ENCODE measurements around the gene PLXNA1.

PLXNA1 gene

DNA sequence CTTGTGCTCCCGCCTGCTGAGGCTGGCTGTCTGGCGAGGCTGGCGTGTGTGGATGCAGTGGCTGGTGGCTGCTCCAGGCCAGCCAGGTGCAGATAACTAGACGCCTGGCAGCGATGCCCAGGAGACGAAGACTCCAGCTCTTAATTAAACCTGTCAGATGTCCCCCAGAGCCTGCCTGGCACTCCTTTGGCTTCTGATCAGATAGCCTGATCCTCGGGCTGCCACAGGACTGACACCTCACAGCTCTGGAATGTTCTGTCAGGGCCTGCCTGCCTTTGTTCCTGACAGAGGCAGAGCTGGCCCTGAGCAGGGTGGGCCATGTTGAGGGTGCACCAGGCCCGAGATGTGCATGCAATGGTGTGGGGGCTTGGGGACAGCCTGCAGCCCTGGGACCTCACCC lies 36.5 kb downstream of the PLXNA1 start:
- peak; percentile 63 for DNase-seq (ENCODE audit: low read depth)

DNA sequence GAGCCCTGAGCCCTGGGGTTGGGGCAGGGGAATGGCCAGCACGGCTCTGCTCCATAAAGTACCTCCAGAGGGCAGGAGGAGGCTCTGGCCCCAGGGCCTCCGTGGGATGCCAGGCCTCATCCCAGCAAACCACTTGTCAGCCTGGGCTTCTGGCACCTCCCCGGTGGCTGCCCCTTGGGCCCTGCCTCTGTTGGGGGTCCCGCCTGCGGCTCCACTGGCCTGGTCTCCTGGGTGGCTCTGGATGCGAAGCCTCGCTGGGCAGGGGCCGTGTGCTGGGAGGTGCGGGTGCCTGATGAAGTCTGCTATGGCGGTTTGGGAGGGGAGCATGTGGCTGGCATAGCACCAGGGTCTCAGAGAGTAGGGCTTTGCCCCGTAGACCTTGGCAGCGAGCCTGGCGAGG lies 37.6 kb downstream of the PLXNA1 start:
- DNase-seq (ENCODE audit: low read depth) = no peak

DNA sequence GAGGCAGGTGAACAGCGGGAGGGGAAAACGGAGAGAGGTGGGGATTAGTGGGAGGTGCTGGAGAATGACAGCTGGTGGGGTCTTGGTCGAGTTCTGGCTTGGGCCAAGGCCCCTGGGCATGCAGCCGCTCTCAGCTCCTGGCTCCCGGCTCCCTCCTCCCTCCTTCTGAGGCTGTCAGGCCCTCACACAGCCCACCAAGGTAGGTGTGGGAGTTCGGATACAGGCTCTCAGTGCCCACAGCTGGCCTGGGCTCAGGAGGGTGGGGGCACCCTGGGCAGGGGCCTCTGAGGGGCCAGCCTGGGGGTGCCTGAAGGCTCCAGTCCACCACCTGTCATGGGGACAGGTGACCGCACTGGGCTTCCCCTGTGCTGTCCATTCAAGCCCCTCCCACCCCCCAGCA lies 39.9 kb downstream of the PLXNA1 start:
- no peak for DNase-seq (ENCODE audit: low read depth)

DNA sequence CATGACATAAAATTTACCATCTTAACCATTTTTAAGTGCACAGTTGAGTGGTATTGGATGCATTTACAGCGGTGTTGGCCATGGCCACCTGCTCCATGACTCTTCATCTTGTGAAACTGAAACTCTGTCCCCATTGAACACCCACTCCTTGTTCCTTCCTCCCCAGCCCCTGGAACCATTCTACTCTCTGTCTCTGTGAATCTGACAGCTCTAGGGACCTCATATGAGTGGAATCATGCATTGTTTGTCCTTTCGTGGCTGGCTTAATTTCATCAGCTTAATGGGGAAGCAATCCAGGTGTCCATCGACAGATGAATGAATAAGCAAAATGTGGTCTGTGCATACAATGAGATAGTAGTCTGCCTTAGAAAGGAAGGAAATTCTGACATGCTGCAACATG lies 42.5 kb downstream of the PLXNA1 start:
- no peak for DNase-seq (ENCODE audit: low read depth)

DNA sequence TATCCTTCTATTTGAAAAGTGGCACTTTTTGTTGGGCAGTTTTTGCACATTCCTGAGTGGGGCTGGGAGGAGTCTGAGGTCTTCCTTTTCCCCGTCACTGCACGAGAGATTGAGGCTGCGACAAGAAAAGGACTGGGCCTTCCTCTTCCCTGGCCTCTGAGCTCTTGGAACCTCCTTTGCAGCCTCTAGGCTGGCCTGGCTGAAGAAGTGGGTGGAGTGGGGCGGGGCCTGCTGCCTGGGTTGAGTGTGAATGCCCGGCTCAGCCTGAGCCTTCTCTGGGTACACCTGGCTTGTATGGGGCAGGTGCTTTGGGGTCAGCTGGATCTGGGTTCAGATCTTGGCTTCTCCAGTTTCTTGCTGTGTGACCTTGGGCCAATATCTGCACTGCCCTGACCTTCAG lies 43.1 kb downstream of the PLXNA1 start:
- no peak for DNase-seq (ENCODE audit: low read depth)

DNA sequence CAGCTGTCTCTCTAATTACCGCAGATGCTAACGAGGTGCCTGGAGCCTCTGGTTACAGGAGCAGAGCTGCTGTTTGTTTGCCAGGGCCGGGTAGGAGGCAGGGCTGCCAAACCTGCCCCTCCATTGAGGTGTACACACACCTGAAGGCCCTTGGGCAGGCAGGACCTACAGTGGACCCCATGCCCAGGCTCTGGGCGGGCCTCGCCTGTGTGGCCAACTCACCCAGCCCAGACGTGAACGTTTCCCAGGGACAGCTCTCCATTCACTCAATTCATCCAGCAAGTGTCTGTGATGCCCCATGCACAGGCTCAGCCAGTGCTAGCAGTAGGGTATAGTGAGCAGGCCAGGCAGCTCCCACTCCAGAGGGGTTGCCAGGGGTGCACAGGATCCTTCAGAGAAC lies 43.7 kb downstream of the PLXNA1 start:
- no peak for DNase-seq (ENCODE audit: low read depth)

DNA sequence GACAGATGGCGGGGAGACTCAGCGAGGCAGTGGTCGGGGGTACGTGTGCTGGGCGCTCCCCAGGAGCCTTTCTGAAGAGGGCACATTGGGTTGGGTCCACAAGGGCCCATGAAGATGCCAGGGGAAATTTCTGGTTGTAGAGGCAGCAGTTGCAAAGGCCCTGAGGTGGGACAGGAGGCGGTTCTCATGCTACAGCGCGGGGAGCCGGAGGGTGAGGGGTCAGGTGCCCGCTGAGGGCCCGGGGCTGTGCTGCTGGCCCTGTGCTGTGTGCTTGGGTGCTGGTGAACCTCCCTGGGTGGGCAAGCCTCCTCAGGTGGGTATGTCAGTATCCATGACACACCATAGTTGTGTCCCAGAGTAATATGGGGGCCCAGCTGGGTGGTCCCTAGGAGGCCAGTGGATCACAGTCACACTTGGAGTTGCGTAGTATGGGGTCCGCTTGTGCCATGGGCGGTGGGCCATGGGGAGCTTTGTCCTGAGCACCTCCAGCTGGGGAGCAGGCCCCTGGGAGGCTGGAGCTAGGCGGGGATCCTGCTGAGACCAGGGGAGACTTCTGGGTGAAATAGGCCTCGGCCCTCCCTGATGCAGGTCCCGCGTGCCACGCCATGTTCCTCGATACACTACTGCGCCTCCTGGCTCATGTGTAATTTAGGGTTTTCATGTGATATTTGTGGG lies 44.3 kb downstream of the PLXNA1 start:
- no peak for DNase-seq (ENCODE audit: low read depth)

DNA sequence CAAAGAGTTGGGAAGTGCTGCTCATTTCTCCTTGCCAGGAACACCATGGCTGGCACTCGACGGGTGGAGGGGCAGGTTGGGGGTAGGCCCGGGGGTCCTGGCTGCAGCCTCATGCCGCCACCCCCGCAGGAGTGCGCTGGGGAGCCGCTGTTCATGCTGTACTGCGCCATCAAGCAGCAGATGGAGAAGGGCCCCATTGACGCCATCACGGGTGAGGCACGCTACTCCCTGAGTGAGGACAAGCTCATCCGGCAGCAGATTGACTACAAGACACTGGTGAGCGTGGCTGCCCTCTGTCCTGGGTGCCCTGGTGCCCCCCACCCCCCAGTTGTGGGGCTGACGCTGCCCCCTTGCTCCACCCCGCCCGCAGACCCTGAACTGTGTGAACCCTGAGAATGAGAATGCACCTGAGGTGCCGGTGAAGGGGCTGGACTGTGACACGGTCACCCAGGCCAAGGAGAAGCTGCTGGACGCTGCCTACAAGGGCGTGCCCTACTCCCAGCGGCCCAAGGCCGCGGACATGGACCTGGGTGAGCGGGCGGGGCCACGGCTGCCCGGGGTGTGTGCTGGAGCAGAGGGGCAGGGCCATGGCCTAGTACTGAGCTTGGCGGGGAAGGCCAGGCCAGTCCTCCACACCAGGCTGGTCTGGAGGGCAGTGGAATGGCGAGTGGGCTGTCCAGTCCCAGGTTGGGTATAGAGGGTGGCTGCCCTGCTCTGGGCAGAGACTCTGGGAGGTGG lies 45.1 kb downstream of the PLXNA1 start:
- DNase-seq (ENCODE audit: low read depth) = no peak

DNA sequence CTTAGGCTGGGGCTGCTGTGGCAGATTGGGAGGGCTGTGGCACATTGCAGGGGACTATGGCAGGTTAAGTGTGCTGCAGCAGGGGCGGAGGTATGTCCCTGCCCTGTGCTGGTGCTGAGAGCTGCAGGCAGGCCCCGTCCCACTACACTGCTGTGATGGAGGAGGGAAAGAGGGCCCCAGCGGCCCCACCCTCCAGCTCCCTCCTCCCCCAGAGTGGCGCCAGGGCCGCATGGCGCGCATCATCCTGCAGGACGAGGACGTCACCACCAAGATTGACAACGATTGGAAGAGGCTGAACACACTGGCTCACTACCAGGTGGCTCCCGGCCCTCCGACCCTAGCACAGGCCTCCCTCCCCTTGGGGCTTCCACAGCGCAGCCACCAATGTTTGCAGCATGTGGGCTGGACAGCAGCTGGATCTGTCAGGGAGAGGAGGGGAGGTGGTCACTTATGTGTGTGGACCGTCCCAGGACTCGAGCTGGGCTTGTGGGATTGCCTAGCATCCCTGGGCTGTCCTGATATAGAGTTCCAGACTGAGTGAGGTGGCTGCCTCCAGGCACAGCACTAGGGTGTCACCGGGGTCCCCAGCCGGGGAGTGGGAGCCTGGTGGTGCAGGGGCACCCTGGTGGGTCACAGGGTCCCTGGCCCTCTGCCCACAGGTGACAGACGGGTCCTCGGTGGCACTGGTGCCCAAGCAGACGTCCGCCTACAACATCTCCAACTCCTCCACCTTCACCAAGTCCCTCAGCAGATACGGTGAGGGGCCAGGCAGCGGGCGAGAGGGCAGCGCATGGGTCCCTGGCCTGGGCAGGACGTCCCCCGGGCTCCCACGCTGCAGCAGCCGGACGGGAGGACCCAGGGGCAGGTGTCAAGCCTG lies 46.1 kb downstream of the PLXNA1 start:
- DNase-seq (ENCODE audit: low read depth) = no peak

DNA sequence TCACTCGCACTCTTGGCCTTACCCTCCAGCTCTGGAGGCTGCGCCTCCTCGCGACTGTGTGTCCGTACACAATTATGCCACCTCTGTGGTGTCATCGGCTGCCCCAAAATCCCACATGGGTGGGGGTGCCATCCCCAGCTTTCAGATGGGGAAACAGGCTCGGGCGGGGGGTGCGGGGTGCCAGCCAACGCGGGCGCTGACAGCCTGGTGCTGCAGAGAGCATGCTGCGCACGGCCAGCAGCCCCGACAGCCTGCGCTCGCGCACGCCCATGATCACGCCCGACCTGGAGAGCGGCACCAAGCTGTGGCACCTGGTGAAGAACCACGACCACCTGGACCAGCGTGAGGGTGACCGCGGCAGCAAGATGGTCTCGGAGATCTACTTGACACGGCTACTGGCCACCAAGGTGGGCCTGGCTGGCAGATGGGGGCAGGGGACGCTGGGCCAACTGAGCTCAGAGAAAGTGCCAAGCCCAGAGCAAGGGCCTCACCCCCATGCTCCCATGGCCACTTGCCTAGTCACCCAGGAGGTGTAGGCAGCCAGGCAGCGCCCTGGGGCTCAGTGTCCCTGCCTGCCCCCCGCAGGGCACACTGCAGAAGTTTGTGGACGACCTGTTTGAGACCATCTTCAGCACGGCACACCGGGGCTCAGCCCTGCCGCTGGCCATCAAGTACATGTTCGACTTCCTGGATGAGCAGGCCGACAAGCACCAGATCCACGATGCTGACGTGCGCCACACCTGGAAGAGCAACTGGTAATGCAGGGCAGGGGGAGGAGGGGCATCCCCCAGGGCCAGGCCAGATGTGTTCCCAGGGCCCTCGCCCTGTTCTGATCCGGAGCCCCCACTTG lies 47.0 kb downstream of the PLXNA1 start:
- no peak for DNase-seq (ENCODE audit: low read depth)

DNA sequence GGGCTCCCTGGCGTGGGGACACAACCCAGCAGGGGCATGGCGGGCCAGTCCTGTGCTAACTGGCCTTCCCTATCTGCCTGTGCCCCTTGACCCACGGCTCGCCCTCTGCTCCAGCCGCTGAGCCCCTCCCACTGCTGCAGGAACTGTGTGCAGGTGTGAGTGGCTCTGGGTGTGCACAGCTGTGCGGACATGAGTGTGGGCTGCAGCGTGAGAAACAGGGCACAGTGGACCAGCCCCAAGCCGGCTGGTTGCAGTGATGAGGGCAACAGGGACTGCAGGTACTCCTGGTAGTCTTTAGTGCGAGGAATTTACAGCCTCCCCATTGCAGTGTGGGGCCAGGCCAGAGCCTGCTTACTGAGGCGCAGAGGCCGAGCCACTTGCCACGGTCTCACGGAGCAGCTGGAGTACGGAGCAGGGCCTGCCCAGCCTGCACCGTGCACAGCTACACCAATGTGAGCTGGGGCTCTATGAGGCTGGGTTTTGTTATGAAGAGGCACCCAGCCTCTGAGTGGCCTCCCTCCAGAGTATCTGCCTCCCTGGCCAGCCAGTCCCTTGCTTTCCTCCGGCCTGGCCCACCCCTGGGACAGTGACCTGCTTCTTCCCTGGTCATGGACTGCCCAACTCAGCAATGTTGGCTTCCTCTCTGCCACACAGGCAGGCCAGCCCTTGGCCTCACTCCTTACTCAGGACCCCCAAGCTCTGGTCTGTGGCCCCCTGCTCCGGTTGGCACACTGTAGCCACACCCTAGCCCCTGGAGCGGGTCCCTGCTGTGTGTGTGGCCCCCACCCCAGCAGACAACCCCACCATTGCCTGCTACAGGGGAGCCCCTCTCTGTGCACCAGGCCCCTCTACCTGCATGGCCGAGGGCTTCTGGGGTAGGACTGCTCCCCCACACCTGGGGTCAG lies 47.8 kb downstream of the PLXNA1 start:
- no peak for DNase-seq (ENCODE audit: low read depth)

DNA sequence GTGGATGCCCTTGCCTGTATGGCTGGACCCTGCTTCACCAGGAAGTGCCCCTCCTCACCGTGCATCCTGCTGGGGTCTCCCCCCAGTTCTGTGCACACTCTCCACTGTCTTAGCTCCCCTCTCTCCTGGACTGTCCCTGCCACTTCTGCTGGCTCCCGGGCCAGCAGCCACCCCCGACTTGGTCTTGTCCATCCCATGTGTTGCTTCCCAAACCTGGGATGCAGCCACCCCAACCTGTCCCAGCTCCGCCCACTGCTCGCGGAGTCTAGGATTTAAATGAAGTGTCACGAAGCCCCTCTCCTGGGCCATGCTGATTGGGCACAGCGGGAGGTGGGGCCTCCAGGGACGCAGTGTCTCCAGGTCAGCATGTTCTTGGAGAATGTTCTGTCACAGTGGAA lies 48.5 kb downstream of the PLXNA1 start:
- DNase-seq (ENCODE audit: low read depth) = no peak

DNA sequence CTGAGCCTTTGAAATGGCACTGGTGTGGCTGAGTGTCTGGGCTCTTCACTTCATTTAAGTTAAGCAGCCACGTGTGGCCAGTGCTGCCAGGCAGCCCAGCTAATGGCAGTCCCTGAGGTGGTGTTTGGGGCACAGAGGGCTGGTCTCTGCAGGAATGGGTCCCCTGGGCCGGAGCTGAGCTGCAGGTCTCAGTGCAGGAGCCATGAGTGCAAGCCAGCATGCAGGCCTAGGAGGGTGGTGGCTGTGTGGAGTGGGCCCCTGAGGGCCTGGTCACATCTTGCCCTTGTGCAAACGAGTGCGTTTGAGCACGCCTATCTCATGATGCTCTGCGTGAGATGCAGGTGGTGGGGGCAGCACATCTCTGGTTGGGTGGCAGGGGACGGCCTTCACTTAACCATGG lies 48.9 kb downstream of the PLXNA1 start:
- DNase-seq (ENCODE audit: low read depth) = no peak

DNA sequence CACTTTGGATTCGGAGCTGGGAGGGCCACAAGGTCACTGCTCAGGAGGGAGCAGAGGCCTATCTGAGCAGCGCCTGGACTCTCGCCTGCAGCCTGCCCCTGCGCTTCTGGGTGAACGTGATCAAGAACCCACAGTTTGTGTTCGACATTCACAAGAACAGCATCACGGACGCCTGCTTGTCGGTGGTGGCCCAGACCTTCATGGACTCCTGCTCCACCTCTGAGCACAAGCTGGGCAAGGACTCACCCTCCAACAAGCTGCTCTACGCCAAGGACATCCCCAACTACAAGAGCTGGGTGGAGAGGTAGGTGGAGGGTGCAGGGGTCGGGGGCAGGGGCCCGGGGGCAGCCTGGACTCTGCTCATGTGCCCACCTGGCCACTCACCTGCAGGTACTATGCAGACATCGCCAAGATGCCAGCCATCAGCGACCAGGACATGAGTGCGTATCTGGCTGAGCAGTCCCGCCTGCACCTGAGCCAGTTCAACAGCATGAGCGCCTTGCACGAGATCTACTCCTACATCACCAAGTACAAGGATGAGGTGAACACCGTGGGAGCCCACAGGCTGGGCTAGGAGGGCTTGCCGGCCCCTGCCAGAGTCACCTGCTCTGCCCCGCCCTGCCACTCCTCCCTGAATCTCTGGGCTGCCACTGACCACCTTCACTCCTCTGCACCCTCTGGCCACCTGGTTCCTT lies 49.5 kb downstream of the PLXNA1 start:
- no peak for DNase-seq (ENCODE audit: low read depth)
